HG03432 (cell line): ENCODE results near the gene RPAP2.
"Not testable (repeated sequence)": the region's sequence is repeated elsewhere in the genome, so short reads cannot be mapped to it uniquely, and the experiment has no call there.

Experiments
- ATAC-seq: cut with Tn5 transposase; IDR thresholded peaks from one replicate; pipeline ENCODE4 v1.9.1; 2021; ENCODE audit warnings: mild to moderate bottlenecking, moderate library complexity; ENCODE audit not compliant: unreplicated experiment

Gene RPAP2

DNA sequence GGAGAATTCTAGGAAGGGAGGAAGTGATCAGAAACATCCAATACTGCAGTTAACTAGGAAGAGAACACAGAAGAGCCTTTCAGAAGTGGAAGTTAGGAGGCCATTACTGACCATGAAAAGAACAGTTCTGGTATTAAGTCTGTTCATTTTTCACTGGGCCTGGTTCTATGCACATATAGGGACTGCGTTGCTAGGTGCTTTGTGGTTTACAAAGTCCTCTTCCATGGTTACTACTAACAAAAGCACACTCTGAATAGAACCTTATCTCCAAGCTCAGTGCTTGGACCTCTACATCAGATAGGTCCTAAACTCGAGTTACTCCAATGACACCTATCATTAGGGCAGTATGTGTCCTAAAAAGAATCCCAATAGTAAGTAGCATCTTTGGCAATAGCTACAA lies 75.4 kb downstream of the RPAP2 start:
- no peak for ATAC-seq

DNA sequence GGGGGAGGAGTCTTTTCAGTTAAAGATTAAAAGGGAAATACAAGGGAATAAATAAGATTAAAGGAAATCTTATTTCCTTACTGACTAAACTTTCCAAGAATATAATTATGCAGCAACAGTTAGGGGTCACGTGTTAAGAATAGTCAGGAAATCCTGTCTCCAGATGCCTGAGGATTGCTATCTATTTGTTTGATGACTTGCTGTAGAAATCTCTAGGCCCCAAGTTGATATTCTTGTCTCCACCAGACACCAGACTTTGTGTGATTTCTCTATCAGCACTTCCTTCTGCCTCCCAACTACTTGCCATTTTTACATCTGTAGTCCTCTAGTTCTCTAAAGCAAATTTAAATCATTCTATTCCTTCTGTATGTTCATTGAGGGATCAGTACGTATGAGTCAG lies 77.5 kb downstream of the RPAP2 start:
- ATAC-seq = no peak

DNA sequence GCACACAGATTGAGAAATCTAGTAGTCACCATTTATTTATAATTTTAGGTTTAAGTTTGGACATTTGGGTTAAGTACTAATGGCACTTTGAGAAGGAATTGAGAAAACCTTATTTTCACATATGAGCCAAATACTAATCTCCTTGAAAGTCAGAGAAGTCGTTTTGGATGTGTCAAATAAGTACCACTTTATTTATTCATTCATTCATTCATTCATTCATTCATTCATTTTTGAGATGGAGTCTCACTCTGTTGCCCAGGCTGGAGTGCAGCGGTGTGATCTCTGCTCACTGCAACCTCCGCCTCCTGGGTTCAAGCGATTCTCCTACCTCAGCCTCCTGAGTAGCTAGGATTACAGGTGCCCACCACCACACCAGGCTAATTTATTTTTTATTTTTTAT lies 79.1 kb downstream of the RPAP2 start:
- ATAC-seq = not testable (repeated sequence)

DNA sequence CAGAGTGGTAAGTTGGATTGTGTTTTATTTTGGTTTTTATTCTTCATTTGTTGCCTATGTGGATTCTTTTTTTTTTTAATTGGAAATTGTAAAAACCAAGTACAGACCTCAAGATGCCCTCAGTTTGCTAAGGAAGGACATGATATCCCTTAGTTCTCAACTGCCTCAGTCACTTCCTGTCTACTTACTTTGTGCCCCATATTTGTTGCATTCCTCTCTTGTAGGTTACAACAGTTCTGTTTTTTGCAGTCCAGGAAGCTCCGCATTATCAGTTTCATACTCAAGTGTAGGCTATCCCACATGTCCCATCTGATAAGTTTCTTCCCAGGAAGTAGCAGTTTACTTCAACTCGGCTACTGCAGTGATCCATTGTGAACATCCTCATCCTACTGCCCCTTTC lies 82.0 kb downstream of the RPAP2 start:
- no peak for ATAC-seq

DNA sequence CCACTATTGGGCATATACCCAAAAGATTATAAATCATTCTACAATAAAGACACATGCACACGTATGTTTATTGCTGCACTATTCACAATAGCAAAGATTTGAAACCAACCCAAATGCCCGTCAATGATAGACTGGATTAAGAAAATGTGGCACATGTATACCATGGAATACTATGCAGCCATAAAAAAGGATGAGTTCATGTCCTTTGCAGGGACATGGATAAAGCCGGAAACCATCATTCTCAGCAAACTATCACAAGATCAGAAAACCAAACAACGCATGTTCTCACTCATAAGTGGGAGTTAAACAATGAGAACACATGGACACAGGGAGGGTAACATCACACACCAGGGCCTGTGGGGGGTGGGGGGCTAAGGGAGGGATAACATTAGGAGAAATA lies 95.1 kb downstream of the RPAP2 start:
- not testable (repeated sequence) for ATAC-seq

DNA sequence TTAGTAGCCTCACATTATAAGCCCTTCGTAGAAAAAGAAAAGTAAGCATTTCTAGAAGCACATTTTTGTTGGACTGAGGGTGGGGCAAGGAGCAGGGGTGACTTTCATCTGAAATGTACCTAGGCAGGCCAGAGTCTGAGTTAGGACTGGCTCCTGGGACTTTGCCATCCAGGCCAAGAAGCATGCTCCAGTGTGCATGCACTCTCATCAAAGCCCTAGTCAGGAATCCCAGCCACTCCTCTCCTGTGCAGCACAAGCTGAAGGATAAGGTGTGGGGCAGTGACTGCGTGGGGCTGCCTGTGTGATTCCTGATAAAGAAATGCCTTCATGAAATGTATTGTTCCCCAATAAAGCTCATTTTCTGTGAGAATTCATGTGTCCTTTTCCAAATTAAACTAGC lies 99.7 kb downstream of the RPAP2 start:
- ATAC-seq = no peak

DNA sequence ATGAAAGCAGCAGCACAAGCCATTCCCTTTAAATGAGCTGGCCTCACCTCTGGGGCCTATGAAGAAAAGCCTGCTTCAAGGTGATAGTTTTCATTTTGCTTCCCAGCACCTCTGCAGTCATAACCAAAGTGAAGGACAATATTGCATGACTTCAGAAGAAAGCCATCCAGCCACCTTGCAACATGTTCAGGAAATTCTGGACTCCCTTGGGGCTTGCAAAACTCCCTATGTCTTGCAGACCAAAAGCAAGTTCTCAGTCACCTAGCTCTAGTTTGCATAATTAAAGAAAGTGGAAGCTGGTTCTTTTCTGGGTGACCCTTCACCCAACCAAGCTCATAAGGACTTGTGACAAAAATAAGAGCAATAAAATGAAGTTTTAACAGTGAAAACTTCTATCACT lies 100.2 kb downstream of the RPAP2 start:
- peak; percentile 93 for ATAC-seq

DNA sequence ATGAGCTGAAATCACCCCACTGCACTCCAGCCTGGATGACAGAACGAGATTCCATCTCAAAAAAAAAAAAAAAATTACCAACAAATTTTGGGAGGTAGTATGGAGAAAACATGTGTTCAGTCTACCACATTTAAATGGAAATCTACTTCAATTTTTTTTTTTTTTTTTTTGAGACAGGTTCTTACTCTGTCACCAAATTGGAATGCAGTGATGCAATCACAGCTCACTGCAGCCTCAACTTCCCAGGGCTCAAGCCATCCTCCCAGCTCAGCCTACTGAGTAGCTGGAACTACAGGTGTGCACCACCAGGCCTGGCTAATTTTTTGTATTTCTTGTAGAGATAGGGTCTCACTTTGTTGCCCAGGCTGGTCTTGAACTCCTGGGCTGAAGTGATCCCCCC lies 105.8 kb downstream of the RPAP2 start:
- ATAC-seq = no peak

DNA sequence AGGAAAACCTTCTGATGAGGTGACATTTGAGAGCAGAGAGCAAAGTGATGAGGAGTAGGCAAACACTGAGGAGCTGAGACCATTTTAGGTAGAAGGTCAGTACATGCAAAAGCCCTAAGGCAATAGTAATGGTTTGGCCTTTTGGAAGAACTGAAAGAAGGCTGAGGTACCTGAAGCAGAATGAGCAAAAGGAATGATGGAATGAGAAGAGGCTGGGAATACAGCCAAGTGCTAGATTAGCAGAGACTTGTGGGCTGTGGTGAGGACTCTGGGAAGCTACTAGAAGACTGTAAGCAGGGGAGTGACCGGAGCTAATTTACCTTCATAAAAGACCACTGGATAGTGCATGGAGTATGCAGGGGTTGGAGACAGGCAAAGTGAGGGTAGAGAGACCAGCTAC lies 110.0 kb downstream of the RPAP2 start:
- no peak for ATAC-seq

DNA sequence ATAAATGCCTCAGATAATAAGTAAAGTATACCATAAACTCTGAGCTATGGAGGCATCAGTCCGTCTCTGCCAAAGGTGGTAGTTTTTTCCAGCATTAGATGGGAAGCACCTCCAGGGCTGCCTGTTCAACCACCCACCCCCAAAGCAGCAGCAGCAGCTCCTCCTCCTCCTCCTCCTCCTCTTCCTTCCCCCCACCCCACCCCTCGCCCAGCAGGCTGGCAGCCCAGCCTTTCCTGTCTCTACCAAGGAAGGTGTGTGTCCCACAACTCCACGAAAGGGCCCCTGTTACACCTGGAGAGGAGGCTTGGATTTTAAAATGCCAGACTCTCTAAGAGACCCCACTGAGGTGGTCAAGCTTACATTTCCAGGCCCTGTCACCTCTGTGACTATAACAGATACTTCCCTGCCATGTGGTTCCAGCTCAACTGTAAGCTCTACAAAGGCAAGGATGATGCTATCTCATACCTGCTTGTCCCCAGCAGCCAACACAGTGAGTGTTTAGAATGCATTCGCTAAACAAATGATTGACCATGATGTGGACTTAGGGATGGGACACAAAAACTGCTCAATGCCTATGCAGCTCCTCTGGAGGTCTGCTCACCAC lies 111.2 kb downstream of the RPAP2 start:
- ATAC-seq = no peak

DNA sequence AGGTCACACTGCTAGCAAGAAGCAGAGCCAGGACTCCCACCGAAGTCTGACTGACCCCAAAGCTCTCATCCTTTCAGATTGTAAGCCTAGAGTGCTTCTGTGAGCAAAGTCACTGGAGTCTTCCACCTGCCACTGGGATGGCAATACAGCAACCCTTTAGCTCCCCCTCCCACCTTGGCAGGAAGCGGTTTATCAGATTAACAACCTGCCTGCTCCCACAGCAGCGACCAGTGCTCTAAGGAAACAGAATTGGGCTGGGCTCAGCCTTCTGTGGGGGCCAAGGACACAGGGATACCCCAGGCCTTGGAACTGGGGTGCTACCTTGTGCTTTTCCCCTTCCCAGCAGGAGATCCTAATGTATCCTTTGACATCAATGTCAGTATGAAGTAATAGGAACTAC lies 111.8 kb downstream of the RPAP2 start:
- no peak for ATAC-seq

DNA sequence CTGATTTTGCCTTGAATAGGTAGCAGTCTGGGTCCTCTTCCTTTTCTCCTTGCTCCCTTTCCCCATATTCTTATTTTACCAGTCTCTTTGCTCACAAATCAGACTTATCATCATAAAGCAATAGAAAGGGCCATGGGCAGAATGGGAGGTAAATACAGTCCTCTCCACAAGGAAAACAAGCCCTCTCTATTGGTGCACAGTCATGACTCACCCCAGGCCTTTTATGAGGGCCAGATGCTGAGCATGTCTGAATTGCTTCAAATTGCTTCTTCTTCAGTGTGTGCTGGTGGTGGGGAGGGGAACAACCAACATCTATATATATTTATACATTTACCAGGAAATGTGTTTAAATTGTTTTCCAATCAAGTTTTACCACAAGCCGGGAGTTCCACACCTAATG lies 112.7 kb downstream of the RPAP2 start:
- no peak for ATAC-seq

DNA sequence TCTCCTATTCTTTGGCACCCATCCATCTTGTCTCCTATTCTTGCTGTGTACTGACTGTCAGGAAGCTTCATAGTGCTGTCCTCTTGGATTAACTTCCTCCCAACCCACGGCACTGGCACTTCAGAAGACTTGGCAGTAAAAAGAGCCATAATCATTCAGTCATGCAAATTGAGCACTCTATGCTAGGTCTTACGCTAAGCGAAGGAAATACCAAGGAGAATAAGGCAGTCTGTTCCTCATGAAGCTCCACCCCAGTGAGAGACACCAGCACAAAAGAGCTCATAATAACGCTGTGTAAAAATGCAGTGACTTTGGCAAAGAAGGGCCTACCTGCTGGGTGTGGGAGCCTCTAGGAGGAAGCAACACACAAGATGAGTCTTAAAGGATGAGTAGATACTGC lies 120.8 kb downstream of the RPAP2 start:
- no peak for ATAC-seq

DNA sequence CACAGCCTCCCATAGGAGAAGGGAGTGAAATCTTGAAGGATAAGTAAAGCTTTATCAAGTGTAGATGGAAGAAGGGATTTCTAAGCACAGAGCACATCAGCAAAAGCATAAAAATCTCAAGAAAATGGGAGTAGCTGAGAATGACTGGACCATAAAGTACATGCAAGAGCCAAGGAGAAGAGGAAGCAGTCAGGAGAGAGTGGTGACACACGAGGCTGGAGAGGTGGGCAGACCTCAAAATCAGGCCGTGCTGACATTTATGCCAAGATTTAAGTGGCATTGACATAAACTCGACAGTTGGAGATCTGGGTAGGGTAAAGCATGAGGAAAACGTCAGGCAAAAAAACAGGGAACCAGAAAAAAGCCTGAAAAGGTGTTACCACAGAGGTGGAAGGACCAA lies 125.5 kb downstream of the RPAP2 start:
- no peak for ATAC-seq

DNA sequence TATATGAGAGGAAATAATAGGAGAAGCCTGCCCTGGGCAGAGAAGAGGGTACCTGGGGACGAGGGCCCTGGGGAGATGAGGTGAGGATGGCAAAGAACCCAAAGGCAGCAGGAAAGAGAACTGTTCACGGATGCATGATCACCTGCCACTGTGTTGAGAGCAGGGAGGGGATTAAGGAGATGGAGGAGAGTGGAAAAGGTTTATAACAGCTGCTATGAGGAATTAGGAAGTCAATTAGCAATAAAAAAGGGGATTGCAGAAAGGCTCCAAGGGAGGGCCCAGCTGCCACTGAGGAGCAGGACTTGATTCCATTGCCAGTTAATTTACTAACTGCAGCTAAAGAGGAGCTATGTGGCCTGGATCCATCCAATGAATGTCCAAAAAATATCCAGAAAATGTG lies 126.8 kb downstream of the RPAP2 start:
- no peak for ATAC-seq

DNA sequence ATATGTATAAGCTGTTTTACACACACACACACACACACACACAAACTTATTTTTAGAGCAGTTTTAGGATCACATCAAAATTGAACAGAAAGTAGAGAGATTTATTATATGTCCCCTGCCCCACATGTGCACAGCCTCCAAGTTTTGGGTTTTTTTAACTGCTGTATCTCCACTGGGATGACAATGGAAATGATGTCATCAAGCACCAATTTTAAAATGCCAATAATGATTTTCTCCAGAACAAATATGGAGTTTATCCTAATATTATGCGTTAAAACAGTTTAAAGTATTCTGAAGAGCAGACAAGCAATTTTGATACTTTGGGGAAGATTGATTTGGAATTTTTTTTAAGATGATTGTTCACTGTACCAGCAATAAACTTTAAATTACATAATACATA lies 131.2 kb downstream of the RPAP2 start:
- no peak for ATAC-seq

DNA sequence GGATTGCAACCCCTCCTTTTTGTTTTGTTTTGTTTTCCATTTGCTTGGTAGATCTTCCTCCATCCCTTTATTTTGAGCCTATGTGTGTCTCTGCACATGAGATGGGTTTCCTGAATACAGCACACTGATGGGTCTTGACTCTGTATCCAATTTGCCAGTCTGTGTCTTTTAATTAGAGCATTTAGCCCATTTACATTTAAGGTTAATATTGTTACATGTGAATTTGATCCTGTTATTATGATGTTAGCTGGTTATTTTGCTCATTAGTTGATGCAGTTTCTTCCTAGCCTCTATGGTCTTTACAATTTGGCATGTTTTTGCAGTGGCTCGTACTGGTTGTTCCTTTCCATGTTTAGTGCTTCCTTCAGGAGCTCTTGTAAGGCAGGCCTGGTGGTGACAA lies 135.7 kb downstream of the RPAP2 start:
- ATAC-seq = not testable (repeated sequence)

DNA sequence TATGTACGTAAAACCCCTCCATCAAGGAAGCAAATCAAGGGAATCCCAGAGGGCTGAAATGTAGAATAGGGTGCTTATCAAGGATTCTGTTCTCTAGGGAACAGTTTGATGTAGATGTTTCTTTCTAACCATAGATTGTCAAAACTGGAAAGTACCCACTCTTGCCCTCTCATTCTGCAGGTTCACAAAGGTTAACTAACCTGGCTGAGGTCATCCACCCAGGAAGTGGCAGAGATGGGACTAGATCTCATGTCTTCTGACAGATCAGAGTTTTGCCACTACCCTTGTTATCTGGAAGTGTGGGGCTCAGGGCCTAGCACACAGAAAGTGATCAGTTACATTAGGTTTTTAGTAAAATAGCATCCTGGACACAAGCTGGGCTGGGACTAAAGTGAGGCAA lies 140.4 kb downstream of the RPAP2 start:
- no peak for ATAC-seq

DNA sequence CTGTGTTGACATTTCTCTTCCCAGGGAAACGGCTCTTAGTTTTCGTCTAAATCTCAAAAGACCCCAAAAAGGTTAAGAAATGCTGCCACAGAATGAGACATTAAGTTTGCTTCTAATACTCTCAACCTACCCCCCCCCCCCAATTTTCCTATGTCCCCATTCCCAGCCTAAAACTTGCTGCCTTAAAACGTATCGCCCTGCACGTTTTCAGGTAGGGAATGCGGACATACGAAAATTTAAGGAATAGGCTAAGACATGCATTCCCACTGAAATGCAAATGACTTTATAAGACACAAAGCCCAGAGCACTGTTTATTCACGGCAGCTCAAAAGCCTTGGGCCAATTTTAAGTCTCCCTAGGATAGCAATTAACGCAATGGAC lies 142.4 kb downstream of the RPAP2 start:
- no peak for ATAC-seq

DNA sequence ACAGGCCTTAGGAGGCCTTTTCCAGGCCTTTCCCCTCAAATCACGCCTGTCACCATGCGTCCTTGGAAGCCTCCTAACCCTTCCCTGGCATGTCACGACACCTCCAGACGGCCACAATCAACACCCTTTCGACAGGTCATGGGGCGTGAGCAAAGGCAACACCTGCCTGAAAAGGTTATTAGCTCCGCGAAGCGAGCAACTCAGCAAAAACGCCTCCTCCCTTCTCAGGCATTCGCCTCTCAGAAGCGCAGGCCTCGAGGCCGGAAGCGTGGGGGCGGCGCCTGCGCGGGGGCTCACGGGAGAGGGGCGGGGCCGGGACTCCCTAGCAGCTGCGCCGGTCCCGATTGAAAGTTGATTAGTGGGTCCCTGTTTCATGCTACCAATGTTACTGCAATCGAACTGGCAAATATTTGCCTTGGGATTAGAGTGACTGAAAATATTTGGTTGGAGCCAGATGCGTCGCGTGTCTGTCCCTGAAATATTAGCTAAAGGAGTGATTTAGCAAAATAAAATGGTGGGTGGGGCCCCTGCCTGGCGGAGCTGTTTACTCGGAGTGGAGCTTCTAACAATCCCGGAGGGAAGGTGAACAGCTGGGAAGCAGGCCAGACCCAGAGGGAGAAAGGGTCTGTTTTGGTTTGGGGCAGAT lies 143.0 kb downstream of the RPAP2 start:
- no peak for ATAC-seq

DNA sequence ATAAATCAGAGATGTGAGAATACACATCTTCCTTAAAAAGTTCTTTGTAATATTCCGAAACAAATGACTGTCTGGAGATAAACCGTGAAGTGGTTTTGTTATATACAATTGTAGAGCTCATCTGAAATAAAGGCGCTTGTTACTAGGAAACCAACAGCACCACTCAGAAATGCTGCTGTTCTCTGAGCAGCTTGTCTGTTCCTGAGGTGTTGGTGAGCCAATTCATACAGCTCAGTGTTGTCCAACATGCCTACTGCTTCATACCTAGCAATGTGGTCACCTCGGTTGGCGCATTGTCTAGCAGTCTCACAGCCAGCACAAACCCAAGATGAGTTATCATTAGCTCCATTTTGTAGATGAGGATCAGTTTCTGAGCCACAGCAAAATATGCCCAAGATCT lies 143.5 kb downstream of the RPAP2 start:
- no peak for ATAC-seq

DNA sequence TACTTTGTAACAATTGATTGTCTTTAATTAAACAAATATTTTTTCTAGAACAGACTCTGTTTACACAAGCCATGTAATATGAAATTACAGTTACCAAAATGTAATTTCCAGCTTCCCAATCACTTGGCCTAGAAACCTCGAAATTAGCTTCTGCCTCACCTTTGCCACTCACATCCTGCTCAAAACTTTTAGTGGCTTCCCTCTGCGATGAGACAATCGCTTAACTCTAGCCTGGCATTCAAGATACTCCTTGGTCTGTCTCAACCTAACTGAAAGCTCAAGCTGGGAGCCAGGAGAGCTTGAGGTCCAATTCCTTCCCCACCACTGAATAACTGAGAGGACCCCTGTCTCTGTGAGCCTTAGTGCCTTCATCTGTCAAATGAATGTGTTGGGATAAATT lies 145.0 kb downstream of the RPAP2 start:
- no peak for ATAC-seq

DNA sequence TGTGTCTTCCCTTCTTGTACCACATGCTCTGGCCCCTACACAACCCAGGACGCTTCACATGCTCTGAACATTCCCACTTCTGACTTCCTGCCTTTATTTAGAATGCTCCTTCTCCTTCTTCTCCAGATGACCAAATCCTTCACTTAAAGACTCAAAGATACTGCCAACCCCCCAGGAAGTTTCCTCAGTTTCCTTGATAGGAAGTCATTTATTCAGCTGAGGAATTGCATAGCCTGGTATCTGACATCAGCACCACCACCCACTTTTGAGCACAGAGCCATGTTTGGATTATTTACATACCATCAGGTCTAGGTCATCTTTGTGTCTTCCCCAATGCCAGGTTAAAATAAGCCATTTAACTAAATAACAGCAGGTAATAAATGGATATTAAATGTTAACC lies 145.5 kb downstream of the RPAP2 start:
- ATAC-seq = no peak
